Measurements from ENCODE around the gene TMEM183A.

Gene TMEM183A

DNA sequence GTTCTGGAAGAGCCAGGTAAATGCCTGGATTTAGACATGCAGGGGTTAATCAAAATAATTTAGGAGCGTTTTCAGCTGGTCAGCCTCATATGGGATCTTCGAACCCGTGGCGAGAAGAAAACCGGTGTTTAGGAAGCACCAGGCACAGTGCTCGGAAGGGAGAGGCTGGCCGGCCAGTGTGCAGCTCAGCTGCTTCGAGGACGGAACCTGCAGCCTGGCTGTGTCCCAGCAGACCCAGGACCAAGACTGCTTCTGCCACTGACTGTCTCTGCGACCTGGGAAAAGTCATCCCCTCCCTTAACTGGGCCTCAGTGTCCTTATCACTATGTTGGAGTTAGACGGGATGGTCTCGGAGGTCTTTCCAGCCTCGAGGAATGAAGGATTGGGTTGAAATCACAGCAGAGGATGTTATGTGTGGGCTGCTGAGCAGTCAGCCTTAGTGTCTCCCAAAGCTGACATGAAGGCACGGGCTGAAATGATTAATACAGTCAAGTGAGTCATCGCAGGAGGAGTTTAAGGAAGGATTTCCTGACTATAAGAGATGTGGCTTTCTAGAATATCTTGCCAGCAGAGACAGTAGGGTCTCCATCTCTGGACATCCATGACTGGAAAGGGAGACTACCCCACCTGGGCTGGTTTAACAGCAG, 39.9 kb downstream of the TMEM183A start:
- DNase-seq (ENCODE audit: low spot score): no peak

- no peak for DNase-seq (ENCODE audit: low spot score)
Observed at GRCh38 chr1:203048086-203048485, 40.9 kb downstream of the TMEM183A start.

DNA sequence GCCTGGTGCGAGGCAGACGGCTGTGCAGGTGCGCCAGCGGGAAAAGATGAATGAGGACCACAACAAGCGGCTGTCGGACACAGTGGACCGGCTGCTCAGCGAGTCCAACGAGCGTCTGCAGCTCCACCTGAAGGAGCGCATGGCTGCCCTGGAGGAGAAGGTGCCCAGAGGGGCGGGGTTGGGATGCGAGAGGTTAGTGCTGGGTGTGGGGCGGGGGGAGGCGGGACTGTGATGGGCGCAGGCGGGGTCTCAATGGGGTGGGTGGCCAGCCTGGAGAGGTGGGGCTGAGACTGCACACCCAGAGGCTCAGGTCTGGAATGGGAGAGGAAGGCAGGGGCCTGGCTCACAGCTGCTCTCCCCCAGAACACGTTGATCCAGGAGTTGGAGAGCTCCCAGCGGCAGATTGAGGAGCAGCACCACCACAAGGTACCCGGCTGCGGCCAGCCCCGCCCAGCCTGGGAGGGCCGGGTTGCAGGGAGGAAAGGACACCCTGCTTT, 41.4 kb downstream of the TMEM183A start:
- DNase-seq (ENCODE audit: low spot score): no peak

DNA sequence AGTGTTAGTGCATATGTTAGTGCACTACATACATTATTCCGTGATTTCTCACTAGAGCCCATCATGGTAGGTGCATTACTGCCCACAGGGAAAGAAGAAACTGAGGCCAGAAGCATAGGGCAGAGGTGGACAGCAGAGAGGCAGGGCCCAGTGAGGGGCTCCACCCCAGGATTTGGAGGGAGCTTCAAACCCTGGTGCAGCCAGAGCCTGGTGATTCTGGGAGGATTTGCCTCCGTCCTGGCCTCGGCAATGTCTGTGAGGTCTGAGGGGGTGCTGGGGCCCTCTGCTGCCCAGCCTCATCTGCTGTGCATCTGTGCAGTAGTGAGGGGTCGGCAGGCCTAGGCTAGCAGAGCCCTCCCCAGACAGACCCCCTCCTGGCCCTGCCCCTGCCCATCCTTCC, 41.9 kb downstream of the TMEM183A start:
- DNase-seq (ENCODE audit: low spot score): no peak

DNA sequence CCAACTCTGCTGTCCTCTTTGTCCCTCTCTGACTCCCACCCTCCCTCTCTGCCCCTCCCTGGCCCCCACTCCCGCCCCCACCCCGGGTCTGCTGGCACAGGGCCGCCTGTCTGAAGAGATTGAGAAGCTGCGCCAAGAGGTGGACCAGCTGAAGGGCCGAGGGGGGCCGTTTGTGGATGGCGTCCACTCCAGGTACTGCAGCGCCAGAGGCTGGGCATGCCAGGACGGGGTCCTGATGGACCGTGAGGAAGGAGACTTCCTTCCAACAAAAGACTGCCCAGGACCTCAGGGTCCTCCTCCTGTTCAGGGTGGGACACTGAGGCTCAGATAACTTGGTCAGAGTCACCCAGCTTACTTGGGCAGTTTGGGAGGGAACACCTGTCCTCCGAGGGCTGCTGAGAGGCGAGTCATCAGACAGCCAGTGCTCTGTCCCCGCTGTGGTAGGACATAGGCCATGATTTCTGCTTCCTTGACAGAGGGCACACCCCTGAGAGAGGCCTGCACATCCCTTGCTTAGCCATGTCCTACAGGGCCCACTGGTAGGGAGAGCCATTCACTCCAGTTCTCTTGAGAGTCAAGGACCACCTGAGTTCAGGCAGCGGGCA, 42.5 kb downstream of the TMEM183A start:
- no peak for DNase-seq (ENCODE audit: low spot score)

DNA sequence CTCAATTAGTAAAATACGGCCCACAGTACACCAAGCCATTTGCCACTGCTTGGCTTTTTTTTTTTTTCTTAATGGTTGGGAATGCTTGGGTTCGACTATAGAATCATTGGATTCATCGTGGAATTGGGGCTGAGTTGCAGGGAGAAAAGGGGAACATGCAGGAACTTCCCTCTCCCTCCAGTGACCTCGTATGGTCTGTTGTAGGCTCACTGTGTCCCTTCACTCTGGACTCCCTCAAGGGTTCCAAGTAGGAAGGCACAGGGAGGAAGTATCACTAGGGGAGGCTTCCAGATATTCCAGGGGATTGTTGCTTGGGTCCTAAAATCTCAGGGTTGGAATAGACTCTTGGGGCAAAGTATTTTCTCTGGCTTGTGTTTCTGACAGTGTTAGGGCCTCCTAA, 43.7 kb downstream of the TMEM183A start:
- no peak for DNase-seq (ENCODE audit: low spot score)

- no peak for DNase-seq (ENCODE audit: low spot score)
Observed at GRCh38 chr1:203051841-203052324, 44.7 kb downstream of the TMEM183A start.

DNA sequence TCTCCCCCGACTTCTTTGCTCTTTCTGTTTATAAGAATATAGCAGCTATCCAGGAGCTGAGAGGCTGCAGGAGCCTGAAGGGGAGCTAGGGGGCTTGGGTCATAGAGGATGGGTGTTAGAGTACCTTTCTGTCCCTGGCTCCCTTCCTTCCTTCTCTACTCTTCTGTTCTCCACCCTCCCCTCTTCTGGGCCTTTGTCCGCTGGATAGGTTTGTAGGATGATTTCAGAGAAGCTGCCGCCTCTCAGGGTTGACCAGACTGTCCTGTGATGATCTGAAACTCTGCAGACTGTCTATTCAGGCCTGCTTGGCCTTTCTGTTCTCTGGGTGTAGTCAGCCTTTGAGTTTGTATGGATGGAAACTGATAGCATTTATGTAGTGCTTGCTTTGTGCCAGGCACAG, 45.4 kb downstream of the TMEM183A start:
- DNase-seq (ENCODE audit: low spot score): no peak

DNA sequence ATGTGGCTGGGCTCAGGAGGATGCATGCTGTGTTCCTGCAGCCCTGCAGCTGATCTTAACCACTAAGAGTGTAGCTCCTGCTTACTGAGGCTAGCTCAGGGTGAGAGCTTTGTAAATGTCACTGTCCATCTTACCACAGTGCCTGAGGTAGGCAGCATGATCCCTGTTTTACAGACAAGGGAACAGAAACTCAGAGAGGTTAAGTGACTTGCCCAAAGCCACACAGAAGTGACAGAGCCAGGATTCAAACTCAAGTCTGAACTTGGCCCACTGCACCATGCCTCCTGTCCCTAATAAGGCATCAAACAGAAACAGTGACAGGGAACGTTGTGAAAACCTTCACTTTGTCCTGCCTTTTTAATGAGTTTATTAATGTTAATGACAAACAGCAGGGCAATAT, 47.0 kb downstream of the TMEM183A start:
- no peak for DNase-seq (ENCODE audit: low spot score)

DNA sequence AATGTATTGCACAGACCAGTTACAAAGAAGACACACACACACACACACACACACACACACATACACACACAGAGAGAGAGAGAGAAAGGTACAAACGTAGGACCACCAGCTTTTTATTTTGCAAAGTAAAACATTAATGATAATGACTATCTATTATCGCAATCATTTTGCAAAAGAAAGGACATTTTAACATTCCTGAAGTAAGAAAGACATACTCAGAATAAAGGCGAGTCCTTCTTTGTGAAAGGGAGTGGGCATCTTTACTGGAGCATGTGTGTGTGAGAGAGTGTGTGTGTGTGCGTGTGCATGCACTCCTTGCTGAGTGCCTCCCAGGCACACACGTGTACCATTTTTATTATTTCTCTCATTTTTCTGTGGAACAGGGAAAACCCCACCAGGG, 47.5 kb downstream of the TMEM183A start:
- DNase-seq (ENCODE audit: low spot score): no peak

DNA sequence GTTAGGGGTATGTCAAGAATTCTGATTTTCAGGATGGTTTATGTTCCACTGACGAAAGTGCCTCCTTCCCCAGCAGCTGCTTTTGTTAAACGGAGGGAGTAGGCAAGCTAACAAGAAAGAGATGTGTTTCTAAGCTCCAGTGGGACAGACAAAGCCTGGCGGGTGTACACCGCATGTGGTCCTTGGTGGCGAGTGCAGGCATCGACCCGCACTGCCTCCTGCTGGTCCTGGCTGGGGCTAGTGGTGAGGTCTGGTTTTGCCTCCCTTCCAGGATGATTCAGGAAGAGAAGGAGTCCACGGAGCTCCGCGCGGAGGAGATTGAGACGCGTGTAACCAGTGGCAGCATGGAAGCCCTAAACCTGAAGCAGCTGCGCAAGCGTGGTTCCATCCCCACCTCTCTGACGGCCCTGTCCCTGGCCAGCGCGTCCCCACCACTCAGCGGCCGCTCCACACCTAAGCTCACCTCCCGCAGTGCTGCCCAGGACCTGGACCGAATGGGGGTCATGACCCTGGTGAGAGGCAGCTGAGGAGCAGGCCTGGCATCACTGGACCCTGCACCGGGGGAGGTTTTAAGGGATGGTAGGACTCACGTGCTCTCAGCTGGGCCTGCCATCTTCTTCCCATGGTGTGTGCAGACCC, 48.1 kb downstream of the TMEM183A start:
- DNase-seq (ENCODE audit: low spot score): no peak

- DNase-seq (ENCODE audit: low spot score): no peak
Observed at GRCh38 chr1:203056012-203056411, 48.8 kb downstream of the TMEM183A start.

- no peak for DNase-seq (ENCODE audit: low spot score)
Observed at GRCh38 chr1:203056516-203056915, 49.3 kb downstream of the TMEM183A start.

GRCh38 chr1:203057911-203058675, 50.9 kb downstream of the TMEM183A start:
- no peak for DNase-seq (ENCODE audit: low spot score)

DNA sequence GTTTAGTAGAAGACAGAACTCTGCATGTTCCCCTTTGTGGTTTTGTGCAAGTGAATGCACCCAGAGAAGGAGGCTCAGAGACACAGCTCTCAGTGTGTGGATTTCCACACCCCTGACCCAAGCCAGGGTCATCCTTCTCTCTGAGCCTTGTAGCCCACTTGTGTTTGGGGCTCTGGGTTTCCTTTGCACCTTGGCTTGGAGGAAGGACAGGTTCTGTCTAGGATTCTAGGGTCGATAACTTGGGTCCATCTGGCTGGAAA, 51.4 kb downstream of the TMEM183A start:
- no peak for DNase-seq (ENCODE audit: low spot score)

DNA sequence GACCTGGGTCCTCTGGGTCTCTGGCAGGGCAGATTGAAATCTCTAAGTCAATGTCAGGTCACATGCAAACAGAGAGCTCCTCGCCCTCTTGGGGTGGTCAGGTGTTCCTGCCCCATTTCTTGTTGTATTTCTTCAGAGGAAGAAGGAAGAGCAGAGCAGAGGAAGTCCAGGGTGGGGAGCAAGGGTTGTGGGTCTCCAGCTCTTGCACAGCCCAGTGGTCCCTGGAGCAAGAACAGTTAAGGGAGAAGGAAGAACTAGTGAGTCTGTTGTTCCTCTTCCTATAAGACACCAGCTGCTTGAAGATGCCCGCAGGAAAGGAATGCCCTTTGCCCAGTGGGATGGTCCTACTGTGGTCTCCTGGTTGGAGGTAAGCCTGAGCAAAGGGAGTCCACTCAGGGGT, 52.3 kb downstream of the TMEM183A start:
- DNase-seq (ENCODE audit: low spot score): no peak

- no peak for DNase-seq (ENCODE audit: low spot score)
Observed at GRCh38 chr1:203060115-203060514, 52.9 kb downstream of the TMEM183A start.

- DNase-seq (ENCODE audit: low spot score): no peak
Observed at GRCh38 chr1:203063287-203063686, 56.1 kb downstream of the TMEM183A start.

- DNase-seq (ENCODE audit: low spot score): no peak
Observed at GRCh38 chr1:203065191-203065590, 58.0 kb downstream of the TMEM183A start.

- no peak for DNase-seq (ENCODE audit: low spot score)
Observed at GRCh38 chr1:203065986-203066385, 58.8 kb downstream of the TMEM183A start.

- no peak for DNase-seq (ENCODE audit: low spot score)
Observed at GRCh38 chr1:203066965-203067364, 59.8 kb downstream of the TMEM183A start.

GRCh38 chr1:203069030-203069747, 62.0 kb downstream of the TMEM183A start:
- no peak for DNase-seq (ENCODE audit: low spot score)

Data from CD4-positive, alpha-beta T cell treated with Interleukin-6 at 100 ng/mL for 8 hours (primary cell).